PC-3 (cell line): ENCODE results near the gene SEC22A.

Experiments
- CTCF ChIP-seq: fragments of 300-600 bp; sonication (generic); conservative IDR thresholded peaks from 2 replicates; pipeline ENCODE4 v1.5.1; 2017; ENCODE audit warnings: antibody characterized with exemption, low read depth, mild to moderate bottlenecking, low read length
- EZH2 ChIP-seq: fragments of 300-600 bp; sonication (generic); IDR thresholded peaks from one replicate; pipeline ENCODE4 v1.6.1; 2017; ENCODE audit warnings: antibody characterized with exemption, mild to moderate bottlenecking, low read length; ENCODE audit not compliant: unreplicated experiment

DNA sequence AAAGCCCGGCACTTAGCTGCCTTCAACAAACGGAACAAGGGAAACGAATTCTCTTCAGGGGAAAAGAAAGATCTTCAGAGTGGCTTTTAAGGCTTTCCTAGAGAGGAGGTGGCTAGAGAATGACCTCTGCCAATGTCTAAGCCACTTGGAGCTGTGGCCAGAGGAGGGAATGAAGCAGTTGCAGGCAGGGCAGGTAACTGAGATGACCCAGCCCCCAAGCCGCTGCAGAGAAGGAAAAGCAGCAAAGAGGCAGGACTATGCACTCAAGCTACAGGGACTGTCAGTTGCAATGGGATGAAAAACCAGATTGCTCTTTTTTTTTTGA is 113.5 kb downstream of the SEC22A start:
- TF ChIP-seq EZH2 (no peak), CTCF (no peak)
